ENCODE measurements around the gene PROSER1.

GRCh38 chr13:39049274-39049673 lies 11.4 kb upstream of the PROSER1 start:
- TF ChIP-seq POLR2AphosphoS5 (IDR thresholded peaks at IDR 0.05; ENCODE audit: low read depth) = no peak
- TF ChIP-seq, protein P1, sequence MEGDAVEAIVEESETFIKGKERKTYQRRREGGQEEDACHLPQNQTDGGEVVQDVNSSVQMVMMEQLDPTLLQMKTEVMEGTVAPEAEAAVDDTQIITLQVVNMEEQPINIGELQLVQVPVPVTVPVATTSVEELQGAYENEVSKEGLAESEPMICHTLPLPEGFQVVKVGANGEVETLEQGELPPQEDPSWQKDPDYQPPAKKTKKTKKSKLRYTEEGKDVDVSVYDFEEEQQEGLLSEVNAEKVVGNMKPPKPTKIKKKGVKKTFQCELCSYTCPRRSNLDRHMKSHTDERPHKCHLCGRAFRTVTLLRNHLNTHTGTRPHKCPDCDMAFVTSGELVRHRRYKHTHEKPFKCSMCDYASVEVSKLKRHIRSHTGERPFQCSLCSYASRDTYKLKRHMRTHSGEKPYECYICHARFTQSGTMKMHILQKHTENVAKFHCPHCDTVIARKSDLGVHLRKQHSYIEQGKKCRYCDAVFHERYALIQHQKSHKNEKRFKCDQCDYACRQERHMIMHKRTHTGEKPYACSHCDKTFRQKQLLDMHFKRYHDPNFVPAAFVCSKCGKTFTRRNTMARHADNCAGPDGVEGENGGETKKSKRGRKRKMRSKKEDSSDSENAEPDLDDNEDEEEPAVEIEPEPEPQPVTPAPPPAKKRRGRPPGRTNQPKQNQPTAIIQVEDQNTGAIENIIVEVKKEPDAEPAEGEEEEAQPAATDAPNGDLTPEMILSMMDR (IDR thresholded peaks at IDR 0.05; ENCODE audit: insufficient read depth, low read length) = no peak
- no peak for TF ChIP-seq GABPA (IDR thresholded peaks at IDR 0.05; ENCODE audit: low read depth)
- TF ChIP-seq REST (IDR thresholded peaks at IDR 0.05; ENCODE audit: insufficient replicate concordance, low read depth) = no peak
- no peak for TF ChIP-seq SPI1 (IDR thresholded peaks at IDR 0.05; ENCODE audit: borderline replicate concordance, low read depth)

Data from HL-60 (cell line).